ENCODE measurements around the gene HHAT.

HHAT gene

GRCh38 chr1:210695026-210695425 is 366.3 kb downstream of the HHAT start:
- no peak overlapping the region for H2AFZ ChIP-seq (ENCODE audit: low read depth, low read length)
- no peak overlapping the region for H3K4me3 ChIP-seq (ENCODE audit: low read depth in 1 of 2, low read length in 2 of 2)
- no peaks in the 10 kb centered on the region for H3K4me1 ChIP-seq (ENCODE audit: insufficient read depth, low read length)
- no peaks in the 10 kb centered on the region for H4K20me1 ChIP-seq (ENCODE audit: insufficient read depth, low read length)
- no peak overlapping the region for H3K4me2 ChIP-seq (ENCODE audit: insufficient read depth, low read length)
- no peak for ATAC-seq (ENCODE audit: insufficient read depth, low read depth)
- TF ChIP-seq EZH2 (IDR thresholded peaks at IDR 0.05; ENCODE audit: borderline replicate concordance, low read depth, low read length, severe bottlenecking) (no peak), CTCF (IDR thresholded peaks at IDR 0.05; ENCODE audit: borderline replicate concordance, extremely low read depth, low read length, poor library complexity, severe bottlenecking) (no peak)
- H3K79me2 ChIP-seq (ENCODE audit: insufficient read depth, low read length) = no peaks in the 10 kb centered on the region
- no peaks in the 10 kb centered on the region for H3K9me3 ChIP-seq (ENCODE audit: insufficient read depth, low read length, severe bottlenecking)
- H3K27ac ChIP-seq (ENCODE audit: low read length) = no peak overlapping the region
- DNase-seq = no peak
- peaks cover 2% of the 10 kb centered on the region for H3K27me3 ChIP-seq (ENCODE audit: insufficient read depth, low read length, poor library complexity)
- no peak overlapping the region for H3K9ac ChIP-seq (ENCODE audit: low read depth, low read length)
- no peaks in the 10 kb centered on the region for H3K36me3 ChIP-seq (ENCODE audit: insufficient read depth, low read length)

- H4K20me1 ChIP-seq (ENCODE audit: insufficient read depth, low read length) = no peaks in the 10 kb centered on the region
- ATAC-seq (ENCODE audit: insufficient read depth, low read depth) (peak; percentile 68), DNase-seq (no peak)
- H3K36me3 ChIP-seq (ENCODE audit: insufficient read depth, low read length) = no peaks in the 10 kb centered on the region
- H3K4me2 ChIP-seq (ENCODE audit: insufficient read depth, low read length) = no peak overlapping the region
- TF ChIP-seq CTCF (IDR thresholded peaks at IDR 0.05; ENCODE audit: borderline replicate concordance, extremely low read depth, low read length, poor library complexity, severe bottlenecking) (no peak), EZH2 (IDR thresholded peaks at IDR 0.05; ENCODE audit: borderline replicate concordance, low read depth, low read length, severe bottlenecking) (no peak)
- no peak overlapping the region for H3K27ac ChIP-seq (ENCODE audit: low read length)
- no peaks in the 10 kb centered on the region for H3K4me1 ChIP-seq (ENCODE audit: insufficient read depth, low read length)
- no peaks in the 10 kb centered on the region for H3K79me2 ChIP-seq (ENCODE audit: insufficient read depth, low read length)
- H3K27me3 ChIP-seq (ENCODE audit: insufficient read depth, low read length, poor library complexity) = peaks cover 2% of the 10 kb centered on the region
- H3K9me3 ChIP-seq (ENCODE audit: insufficient read depth, low read length, severe bottlenecking) = no peaks in the 10 kb centered on the region
- no peak overlapping the region for H3K9ac ChIP-seq (ENCODE audit: low read depth, low read length)
- no peak overlapping the region for H3K4me3 ChIP-seq (ENCODE audit: low read depth in 1 of 2, low read length in 2 of 2)
- H2AFZ ChIP-seq (ENCODE audit: low read depth, low read length) = no peak overlapping the region
Observed at GRCh38 chr1:210696709-210697108, 368.0 kb downstream of the HHAT start.

GRCh38 chr1:210697185-210697584 is 368.5 kb downstream of the HHAT start:
- Histone ChIP-seq H3K4me3 (ENCODE audit: low read depth in 1 of 2, low read length in 2 of 2) (no peak overlapping the region), H3K36me3 (ENCODE audit: insufficient read depth, low read length) (no peaks in the 10 kb centered on the region), H3K27me3 (ENCODE audit: insufficient read depth, low read length, poor library complexity) (peaks cover 2% of the 10 kb centered on the region), H3K9me3 (ENCODE audit: insufficient read depth, low read length, severe bottlenecking) (no peaks in the 10 kb centered on the region), H3K27ac (ENCODE audit: low read length) (no peak overlapping the region), H3K4me1 (ENCODE audit: insufficient read depth, low read length) (no peaks in the 10 kb centered on the region), H4K20me1 (ENCODE audit: insufficient read depth, low read length) (no peaks in the 10 kb centered on the region), H3K9ac (ENCODE audit: low read depth, low read length) (no peak overlapping the region), H3K79me2 (ENCODE audit: insufficient read depth, low read length) (no peaks in the 10 kb centered on the region), H2AFZ (ENCODE audit: low read depth, low read length) (no peak overlapping the region), H3K4me2 (ENCODE audit: insufficient read depth, low read length) (no peak overlapping the region)
- DNase-seq (no peak), ATAC-seq (ENCODE audit: insufficient read depth, low read depth) (no peak)
- no peak for TF ChIP-seq EZH2 (IDR thresholded peaks at IDR 0.05; ENCODE audit: borderline replicate concordance, low read depth, low read length, severe bottlenecking)
- no peak for TF ChIP-seq CTCF (IDR thresholded peaks at IDR 0.05; ENCODE audit: borderline replicate concordance, extremely low read depth, low read length, poor library complexity, severe bottlenecking)

GRCh38 chr1:210698661-210699060 is 370.0 kb downstream of the HHAT start:
- H4K20me1 ChIP-seq (ENCODE audit: insufficient read depth, low read length) = no peaks in the 10 kb centered on the region
- H3K4me2 ChIP-seq (ENCODE audit: insufficient read depth, low read length) = no peak overlapping the region
- no peaks in the 10 kb centered on the region for H3K79me2 ChIP-seq (ENCODE audit: insufficient read depth, low read length)
- H3K9me3 ChIP-seq (ENCODE audit: insufficient read depth, low read length, severe bottlenecking) = no peaks in the 10 kb centered on the region
- H3K4me1 ChIP-seq (ENCODE audit: insufficient read depth, low read length) = no peaks in the 10 kb centered on the region
- H3K27ac ChIP-seq (ENCODE audit: low read length) = no peak overlapping the region
- H3K27me3 ChIP-seq (ENCODE audit: insufficient read depth, low read length, poor library complexity) = peaks cover 2% of the 10 kb centered on the region
- no peak for ATAC-seq (ENCODE audit: insufficient read depth, low read depth)
- no peak overlapping the region for H2AFZ ChIP-seq (ENCODE audit: low read depth, low read length)
- DNase-seq = no peak
- no peak overlapping the region for H3K9ac ChIP-seq (ENCODE audit: low read depth, low read length)
- TF ChIP-seq CTCF (IDR thresholded peaks at IDR 0.05; ENCODE audit: borderline replicate concordance, extremely low read depth, low read length, poor library complexity, severe bottlenecking) (no peak), EZH2 (IDR thresholded peaks at IDR 0.05; ENCODE audit: borderline replicate concordance, low read depth, low read length, severe bottlenecking) (no peak)
- H3K36me3 ChIP-seq (ENCODE audit: insufficient read depth, low read length) = no peaks in the 10 kb centered on the region
- H3K4me3 ChIP-seq (ENCODE audit: low read depth in 1 of 2, low read length in 2 of 2) = no peak overlapping the region
